KOPT-K1 (cell line): ENCODE data around the gene LPAR3.

Experiments used
- H3K27ac ChIP-seq: fragments of 200-600 bp; sonication (generic); 2 replicates; pipeline ENCODE4 v1.5.1; 2016; ENCODE audit warnings: antibody characterized with exemption, mild to moderate bottlenecking, low read depth, low read length; ENCODE audit not compliant: poor library complexity, severe bottlenecking
- H3K36me3 ChIP-seq: fragments of 200-600 bp; sonication (generic); 2 replicates; pipeline ENCODE4 v1.5.1; 2017; ENCODE audit warnings: antibody characterized with exemption, mild to moderate bottlenecking, low read length, moderate library complexity; ENCODE audit not compliant: insufficient read depth
- H3K9me3 ChIP-seq: fragments of 200-600 bp; sonication (generic); 2 replicates; pipeline ENCODE4 v1.5.1; 2017; ENCODE audit warnings: antibody characterized with exemption, low read length, mild to moderate bottlenecking; ENCODE audit not compliant: insufficient read depth, poor library complexity, severe bottlenecking

The LPAR3 gene

DNA sequence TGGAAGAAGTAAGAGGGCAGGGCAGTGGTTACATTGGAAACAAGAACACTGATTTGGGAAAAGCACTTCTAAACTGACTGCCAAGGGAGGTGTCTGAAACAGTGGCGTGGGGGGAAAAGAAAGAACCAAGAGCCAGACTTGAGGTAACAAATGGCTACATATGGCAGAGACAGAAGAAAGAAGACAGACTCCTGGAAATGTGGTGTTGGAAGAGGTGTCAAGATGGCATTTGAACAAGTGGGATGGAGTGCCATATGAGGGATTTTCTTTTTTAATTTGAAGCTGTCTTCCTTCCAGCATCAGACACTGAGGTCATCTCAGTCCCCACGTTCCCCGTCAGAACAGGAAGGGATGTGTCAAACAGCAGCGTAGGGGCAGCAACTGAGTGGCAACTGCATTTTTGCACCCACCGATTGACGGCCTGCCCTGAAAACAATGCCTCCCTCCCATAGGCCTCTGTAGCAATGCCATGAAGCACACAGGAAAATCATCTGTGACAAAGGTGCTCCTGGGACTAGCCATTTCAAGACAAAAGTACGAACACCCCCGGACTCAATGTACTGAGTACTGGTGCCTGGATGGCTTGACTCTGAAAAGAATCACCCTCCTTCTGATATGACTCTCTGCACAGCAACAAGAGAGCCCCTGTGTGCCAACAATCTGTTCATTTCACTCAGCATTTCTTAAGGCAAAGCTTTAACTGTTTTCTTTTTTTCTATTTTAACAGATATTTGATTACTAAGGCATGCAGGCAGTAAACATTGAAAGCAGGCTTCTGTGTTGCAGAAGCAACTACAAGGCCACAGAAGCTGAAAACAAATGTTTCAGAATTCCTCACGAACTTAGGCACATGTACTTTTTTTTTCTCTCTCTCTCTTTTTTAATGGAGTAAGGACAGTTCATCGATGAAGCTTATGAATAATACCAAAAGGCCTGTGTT lies 37.0 kb downstream of the LPAR3 start:
- H3K9me3 ChIP-seq: no peaks in the 10 kb centered on the region
- H3K36me3 ChIP-seq: no peaks in the 10 kb centered on the region
- no peak overlapping the region for H3K27ac ChIP-seq

- Histone ChIP-seq H3K27ac (no peak overlapping the region), H3K9me3 (no peaks in the 10 kb centered on the region), H3K36me3 (no peaks in the 10 kb centered on the region)
Measured at GRCh38 chr1:84855168-84855567, 37.8 kb downstream of the LPAR3 start.

- Histone ChIP-seq H3K27ac (peak overlapping the region; percentile 17), H3K9me3 (no peaks in the 10 kb centered on the region), H3K36me3 (no peaks in the 10 kb centered on the region)
Measured at GRCh38 chr1:84853741-84854721, 39.0 kb downstream of the LPAR3 start.

GRCh38 chr1:84851839-84852238 lies 41.2 kb downstream of the LPAR3 start:
- Histone ChIP-seq H3K9me3 (no peaks in the 10 kb centered on the region), H3K36me3 (no peaks in the 10 kb centered on the region), H3K27ac (no peak overlapping the region)

GRCh38 chr1:84849357-84849975 lies 43.5 kb downstream of the LPAR3 start:
- H3K9me3 ChIP-seq: no peaks in the 10 kb centered on the region
- H3K36me3 ChIP-seq: no peaks in the 10 kb centered on the region
- no peak overlapping the region for H3K27ac ChIP-seq

GRCh38 chr1:84847253-84848250 lies 45.5 kb downstream of the LPAR3 start:
- Histone ChIP-seq H3K9me3 (no peaks in the 10 kb centered on the region), H3K27ac (no peak overlapping the region)

DNA sequence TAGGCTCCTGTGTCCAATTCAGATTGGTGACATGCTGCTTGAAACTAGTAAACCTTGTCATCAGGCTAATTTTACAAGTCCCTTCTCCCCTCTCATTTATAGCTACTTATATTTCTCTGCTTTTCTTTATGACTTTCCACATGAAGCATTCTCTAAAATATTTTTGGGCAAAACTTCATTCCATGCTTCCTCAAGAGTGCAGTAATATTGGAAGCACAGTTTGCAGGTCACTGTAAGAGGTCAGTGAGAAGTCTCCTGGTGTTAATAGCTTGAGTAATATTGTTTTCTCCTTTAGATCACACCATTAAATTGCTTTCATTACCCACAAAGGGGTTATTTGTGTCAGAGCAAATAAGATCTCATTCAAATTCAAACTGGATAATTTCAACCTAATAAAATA lies 46.6 kb downstream of the LPAR3 start:
- Histone ChIP-seq H3K9me3 (no peaks in the 10 kb centered on the region), H3K27ac (no peak overlapping the region), H3K36me3 (no peaks in the 10 kb centered on the region)

More at GRCh38 chr1:84847253-84848250, 45.5 kb downstream of the LPAR3 start:
- no peaks in the 10 kb centered on the region for H3K36me3 ChIP-seq

DNA sequence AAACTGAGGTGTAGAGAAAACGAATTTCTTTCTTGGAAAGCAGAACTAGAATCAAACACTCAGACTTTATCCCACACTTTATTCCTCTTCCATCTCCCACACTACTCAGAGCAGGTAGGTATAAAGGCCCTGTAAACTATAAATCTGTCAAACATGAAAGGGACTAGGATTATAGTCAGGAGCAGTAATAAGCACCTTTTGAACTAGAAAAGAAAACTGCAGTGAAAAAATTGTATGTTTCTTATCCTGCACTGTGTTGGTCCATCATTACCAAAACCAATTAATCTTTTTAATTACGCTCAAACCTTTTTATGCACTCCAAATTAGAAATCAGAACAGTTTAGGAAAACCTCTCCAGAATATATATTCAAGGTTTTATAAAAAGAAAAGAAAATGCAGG lies 47.6 kb downstream of the LPAR3 start:
- Histone ChIP-seq H3K27ac (no peak overlapping the region), H3K9me3 (no peaks in the 10 kb centered on the region), H3K36me3 (no peaks in the 10 kb centered on the region)

DNA sequence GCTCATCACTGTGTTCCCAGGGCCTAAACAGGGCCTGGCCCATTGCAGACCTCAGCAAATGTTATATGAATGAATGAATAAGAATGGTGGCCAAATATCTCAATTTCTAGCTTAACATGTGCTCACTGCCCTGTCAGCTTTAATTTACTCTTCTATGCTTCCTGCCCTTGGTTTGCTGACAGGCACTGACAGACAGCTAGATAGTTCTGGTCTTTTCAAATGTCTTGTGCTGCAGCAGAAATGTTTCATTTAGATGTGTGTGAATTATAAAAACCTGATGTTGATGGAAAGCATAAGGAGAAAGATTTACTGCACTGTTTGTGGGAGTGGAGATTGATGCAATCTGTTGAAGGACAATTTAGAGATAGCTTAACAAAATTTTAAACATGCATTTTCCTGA lies 48.9 kb downstream of the LPAR3 start:
- H3K9me3 ChIP-seq: no peaks in the 10 kb centered on the region
- H3K36me3 ChIP-seq: no peaks in the 10 kb centered on the region
- H3K27ac ChIP-seq: no peak overlapping the region

DNA sequence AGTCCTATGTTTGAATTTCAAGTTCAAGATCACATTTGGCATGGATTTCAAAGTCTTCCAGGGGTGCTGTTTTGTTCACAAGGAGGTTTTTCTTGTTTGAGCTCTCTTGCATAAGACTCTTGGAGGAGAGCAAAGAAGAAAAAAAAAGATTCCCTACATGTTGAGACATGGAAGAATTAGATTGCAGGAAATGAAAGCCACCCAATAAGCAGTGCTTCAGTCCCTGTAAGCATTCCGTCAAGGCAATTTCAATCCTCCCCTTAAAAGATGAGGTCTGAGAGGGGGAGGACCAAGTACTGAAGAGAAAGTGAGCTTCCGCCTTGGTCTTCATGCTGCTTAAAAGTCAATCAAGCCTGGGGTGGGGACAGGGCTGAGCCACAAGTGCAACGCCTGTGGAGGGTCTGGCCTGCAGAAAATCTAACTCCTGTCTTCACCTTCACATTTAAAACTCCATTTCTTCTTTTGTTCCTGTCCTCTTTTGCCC lies 50.2 kb downstream of the LPAR3 start:
- Histone ChIP-seq H3K9me3 (no peaks in the 10 kb centered on the region), H3K36me3 (no peaks in the 10 kb centered on the region), H3K27ac (no peak overlapping the region)

DNA sequence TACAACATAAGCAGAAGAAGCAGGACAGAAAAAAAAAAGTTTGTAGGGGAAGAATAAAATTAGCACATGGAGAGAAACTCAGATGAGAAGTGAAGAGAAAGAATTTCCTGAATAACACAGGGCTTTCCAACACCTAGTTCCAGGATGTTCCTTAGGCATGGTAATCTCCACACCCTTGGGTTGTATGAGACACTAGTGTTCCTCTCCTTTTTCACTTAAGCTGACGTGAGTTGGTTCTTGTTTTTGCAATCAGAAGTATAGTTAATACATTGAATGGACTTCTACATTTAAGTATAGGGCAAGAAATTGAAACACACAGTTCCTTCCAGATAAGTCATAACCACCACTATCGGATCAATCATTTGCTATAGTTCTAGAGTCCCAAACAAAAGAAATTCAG lies 51.0 kb downstream of the LPAR3 start:
- H3K9me3 ChIP-seq: no peaks in the 10 kb centered on the region
- H3K27ac ChIP-seq: no peak overlapping the region
- H3K36me3 ChIP-seq: no peaks in the 10 kb centered on the region

DNA sequence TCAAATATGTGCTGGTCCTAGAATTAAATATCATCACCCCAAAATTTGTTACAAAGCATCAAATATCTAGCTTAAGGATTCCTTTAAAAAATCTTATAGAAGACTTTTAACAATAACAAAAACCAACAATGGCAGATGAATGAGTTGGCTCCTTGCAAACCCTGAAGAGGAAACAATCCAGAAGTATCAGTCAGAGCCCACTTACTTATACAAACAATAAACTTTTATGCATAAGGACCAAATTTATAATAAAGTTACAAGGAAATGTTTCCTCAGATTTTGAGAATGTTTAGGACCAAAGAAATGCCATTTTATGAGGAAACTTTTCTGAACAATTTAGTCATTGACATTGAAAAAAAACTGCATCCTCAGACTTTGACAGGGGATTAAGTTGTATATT lies 52.7 kb downstream of the LPAR3 start:
- no peaks in the 10 kb centered on the region for H3K36me3 ChIP-seq
- H3K27ac ChIP-seq: no peak overlapping the region
- H3K9me3 ChIP-seq: no peaks in the 10 kb centered on the region

- H3K36me3 ChIP-seq: no peaks in the 10 kb centered on the region
- no peaks in the 10 kb centered on the region for H3K9me3 ChIP-seq
- H3K27ac ChIP-seq: no peak overlapping the region
Measured at GRCh38 chr1:84839544-84839943, 53.5 kb downstream of the LPAR3 start.

DNA sequence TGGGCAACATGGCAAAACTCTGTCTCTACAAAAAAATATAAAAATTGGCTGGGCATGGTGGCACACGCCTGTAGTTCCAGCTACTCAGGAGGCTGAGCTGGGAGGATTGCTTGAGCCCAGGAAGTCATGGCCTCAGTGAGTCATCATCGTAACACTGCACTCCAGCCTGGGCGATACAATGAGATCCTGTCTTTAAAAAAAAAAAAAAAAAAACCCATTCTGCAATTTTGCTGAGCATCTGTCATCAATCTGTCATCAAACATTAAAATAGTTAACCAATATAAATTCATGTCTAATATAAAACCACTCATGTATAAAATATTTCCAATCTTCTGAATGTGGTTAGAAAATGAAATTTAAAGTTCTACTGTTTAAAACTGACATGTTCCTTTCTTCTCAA lies 56.9 kb downstream of the LPAR3 start:
- no peaks in the 10 kb centered on the region for H3K36me3 ChIP-seq
- H3K27ac ChIP-seq: no peak overlapping the region

More for the DNA sequence above, 56.9 kb downstream of the LPAR3 start:
- no peaks in the 10 kb centered on the region for H3K9me3 ChIP-seq
